ENCODE data around the gene THSD8.

Gene THSD8

DNA sequence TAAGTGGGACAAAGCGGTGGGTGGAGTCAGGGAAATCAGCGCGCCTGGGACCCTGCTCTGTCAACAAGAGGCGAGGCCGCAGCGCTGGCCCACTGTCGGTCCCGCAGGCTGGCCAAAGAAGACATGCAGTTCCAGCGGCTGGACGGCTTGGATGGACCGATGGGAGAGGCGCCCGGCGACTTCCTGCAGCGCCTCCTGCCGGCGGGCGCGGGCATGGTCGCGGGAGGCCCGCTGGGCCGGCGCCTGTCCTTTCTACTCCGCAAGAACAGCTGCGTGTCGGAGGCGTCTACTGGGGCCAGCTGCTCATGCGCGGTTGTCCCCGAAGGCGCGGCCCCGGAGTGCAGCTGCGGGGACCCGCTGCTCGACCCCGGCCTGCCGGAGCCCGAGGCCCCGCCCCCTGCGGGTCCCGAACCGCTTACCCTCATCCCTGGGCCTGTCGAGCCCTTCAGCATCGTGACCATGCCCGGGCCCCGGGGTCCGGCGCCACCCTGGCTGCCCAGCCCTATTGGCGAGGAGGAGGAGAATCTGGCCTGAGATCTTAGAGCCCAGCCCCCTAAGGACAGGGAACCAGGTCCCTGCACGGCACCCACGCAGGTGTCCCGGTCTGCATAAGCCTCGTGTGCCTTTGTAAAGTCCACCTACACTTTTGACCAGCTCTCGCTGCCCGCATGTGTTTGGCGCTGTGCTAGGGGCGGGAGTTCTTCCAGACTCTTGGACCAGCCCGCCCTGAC, 44.2 kb upstream of the THSD8 start (continued):
- TF ChIP-seq ZNF768 (tag by site-specific recombination; IDR thresholded peaks at IDR 0.05) (no peak), SP3 (tag by site-specific recombination; IDR thresholded peaks at IDR 0.05) (peak; percentile 38; the same call in 1 of the 2 replicates), ZNF544 (tag by site-specific recombination; IDR thresholded peaks at IDR 0.05) (no peak), ZBTB8A (tag by site-specific recombination; IDR thresholded peaks at IDR 0.05) (peak; percentile 74), ZNF404 (tag by site-specific recombination; IDR thresholded peaks at IDR 0.05) (no peak), ZNF184 (tag by site-specific recombination; IDR thresholded peaks at IDR 0.05) (no peak), SP7 (tag by site-specific recombination; IDR thresholded peaks at IDR 0.05) (0 out of 2 replicates have a peak, but pooled peaks have one; percentile 16), ZNF221 (tag by site-specific recombination; IDR thresholded peaks at IDR 0.05; ENCODE audit: borderline replicate concordance) (no peak)
- TF ChIP-seq, protein P1, sequence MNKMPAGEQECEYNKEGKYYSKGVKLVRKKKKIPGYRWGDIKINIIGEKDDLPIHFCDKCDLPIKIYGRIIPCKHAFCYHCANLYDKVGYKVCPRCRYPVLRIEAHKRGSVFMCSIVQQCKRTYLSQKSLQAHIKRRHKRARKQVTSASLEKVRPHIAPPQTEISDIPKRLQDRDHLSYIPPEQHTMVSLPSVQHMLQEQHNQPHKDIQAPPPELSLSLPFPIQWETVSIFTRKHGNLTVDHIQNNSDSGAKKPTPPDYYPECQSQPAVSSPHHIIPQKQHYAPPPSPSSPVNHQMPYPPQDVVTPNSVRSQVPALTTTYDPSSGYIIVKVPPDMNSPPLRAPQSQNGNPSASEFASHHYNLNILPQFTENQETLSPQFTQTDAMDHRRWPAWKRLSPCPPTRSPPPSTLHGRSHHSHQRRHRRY (tag by site-specific recombination; IDR thresholded peaks at IDR 0.05) = no peak
- TF ChIP-seq, protein P2, sequence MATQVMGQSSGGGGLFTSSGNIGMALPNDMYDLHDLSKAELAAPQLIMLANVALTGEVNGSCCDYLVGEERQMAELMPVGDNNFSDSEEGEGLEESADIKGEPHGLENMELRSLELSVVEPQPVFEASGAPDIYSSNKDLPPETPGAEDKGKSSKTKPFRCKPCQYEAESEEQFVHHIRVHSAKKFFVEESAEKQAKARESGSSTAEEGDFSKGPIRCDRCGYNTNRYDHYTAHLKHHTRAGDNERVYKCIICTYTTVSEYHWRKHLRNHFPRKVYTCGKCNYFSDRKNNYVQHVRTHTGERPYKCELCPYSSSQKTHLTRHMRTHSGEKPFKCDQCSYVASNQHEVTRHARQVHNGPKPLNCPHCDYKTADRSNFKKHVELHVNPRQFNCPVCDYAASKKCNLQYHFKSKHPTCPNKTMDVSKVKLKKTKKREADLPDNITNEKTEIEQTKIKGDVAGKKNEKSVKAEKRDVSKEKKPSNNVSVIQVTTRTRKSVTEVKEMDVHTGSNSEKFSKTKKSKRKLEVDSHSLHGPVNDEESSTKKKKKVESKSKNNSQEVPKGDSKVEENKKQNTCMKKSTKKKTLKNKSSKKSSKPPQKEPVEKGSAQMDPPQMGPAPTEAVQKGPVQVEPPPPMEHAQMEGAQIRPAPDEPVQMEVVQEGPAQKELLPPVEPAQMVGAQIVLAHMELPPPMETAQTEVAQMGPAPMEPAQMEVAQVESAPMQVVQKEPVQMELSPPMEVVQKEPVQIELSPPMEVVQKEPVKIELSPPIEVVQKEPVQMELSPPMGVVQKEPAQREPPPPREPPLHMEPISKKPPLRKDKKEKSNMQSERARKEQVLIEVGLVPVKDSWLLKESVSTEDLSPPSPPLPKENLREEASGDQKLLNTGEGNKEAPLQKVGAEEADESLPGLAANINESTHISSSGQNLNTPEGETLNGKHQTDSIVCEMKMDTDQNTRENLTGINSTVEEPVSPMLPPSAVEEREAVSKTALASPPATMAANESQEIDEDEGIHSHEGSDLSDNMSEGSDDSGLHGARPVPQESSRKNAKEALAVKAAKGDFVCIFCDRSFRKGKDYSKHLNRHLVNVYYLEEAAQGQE (tag by site-specific recombination; IDR thresholded peaks at IDR 0.05) = peak; percentile 32; the same call in 1 of the 2 replicates
- TF ChIP-seq, protein P3, sequence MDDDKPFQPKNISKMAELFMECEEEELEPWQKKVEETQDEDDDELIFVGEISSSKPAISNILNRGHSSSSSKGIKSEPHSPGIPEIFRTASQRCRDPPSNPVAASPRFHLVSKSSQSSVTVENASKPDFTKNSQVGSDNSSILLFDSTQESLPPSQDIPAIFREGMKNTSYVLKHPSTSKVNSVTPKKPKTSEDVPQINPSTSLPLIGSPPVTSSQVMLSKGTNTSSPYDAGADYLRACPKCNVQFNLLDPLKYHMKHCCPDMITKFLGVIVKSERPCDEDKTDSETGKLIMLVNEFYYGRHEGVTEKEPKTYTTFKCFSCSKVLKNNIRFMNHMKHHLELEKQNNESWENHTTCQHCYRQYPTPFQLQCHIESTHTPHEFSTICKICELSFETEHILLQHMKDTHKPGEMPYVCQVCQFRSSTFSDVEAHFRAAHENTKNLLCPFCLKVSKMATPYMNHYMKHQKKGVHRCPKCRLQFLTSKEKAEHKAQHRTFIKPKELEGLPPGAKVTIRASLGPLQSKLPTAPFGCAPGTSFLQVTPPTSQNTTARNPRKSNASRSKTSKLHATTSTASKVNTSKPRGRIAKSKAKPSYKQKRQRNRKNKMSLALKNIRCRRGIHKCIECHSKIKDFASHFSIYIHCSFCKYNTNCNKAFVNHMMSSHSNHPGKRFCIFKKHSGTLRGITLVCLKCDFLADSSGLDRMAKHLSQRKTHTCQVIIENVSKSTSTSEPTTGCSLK (tag by site-specific recombination; IDR thresholded peaks at IDR 0.05) = no peak

DNA sequence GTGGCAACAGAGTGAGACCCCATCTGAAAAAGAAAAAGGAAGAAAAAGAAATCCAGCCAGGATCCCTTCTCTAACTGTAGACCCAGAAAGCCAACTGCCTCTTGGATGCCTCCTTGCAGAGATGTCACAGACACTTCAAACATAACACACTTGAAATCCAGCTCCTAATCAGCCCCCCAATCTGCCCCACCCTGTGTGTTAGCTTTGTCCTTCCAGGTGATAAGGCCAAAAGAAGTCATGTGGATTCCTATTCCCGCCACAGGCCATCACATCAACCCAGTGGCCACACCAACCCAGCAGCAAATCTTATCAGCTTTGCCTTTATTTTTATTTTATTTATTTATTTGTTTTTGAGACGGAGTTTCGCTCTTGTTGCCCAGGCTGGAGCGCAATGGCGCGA, 42.2 kb upstream of the THSD8 start:
- Histone ChIP-seq H3K27ac (ENCODE audit: extremely low read depth, low read depth, low read length) (no peak overlapping the region), H3K9me3 (ENCODE audit: control insufficient read depth, insufficient read depth, low read depth, low read length) (no peaks in the 10 kb centered on the region), H3K4me3 (ENCODE audit: low read depth, low read length) (no peak overlapping the region), H3K4me1 (ENCODE audit: control insufficient read depth, insufficient read depth, low read length) (no peaks in the 10 kb centered on the region), H3K36me3 (ENCODE audit: control insufficient read depth in 2 of 2, insufficient read depth in 1 of 2, low read length in 2 of 2) (peaks cover 0 to 12% of the 10 kb centered on the region in 2 experiments; a peak in 2 of 3 replicates)
- TF ChIP-seq, protein P4, sequence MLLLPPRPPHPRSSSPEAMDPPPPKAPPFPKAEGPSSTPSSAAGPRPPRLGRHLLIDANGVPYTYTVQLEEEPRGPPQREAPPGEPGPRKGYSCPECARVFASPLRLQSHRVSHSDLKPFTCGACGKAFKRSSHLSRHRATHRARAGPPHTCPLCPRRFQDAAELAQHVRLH (tag by site-specific recombination; IDR thresholded peaks at IDR 0.05) = no peak
- TF ChIP-seq, protein P5, sequence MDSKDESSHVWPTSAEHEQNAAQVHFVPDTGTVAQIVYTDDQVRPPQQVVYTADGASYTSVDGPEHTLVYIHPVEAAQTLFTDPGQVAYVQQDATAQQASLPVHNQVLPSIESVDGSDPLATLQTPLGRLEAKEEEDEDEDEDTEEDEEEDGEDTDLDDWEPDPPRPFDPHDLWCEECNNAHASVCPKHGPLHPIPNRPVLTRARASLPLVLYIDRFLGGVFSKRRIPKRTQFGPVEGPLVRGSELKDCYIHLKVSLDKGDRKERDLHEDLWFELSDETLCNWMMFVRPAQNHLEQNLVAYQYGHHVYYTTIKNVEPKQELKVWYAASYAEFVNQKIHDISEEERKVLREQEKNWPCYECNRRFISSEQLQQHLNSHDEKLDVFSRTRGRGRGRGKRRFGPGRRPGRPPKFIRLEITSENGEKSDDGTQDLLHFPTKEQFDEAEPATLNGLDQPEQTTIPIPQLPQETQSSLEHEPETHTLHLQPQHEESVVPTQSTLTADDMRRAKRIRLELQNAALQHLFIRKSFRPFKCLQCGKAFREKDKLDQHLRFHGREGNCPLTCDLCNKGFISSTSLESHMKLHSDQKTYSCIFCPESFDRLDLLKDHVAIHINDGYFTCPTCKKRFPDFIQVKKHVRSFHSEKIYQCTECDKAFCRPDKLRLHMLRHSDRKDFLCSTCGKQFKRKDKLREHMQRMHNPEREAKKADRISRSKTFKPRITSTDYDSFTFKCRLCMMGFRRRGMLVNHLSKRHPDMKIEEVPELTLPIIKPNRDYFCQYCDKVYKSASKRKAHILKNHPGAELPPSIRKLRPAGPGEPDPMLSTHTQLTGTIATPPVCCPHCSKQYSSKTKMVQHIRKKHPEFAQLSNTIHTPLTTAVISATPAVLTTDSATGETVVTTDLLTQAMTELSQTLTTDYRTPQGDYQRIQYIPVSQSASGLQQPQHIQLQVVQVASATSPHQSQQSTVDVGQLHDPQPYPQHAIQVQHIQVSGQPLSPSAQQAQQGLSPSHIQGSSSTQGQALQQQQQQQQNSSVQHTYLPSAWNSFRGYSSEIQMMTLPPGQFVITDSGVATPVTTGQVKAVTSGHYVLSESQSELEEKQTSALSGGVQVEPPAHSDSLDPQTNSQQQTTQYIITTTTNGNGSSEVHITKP (tag by site-specific recombination; IDR thresholded peaks at IDR 0.05) = 0 out of 2 replicates have a peak, but pooled peaks have one; percentile 13
- ChIA-PET POLR2A (interaction anchor here (0.6 to 1.9 kb wide), 4 partner anchors 23 to 181 kb away, joined by 3 to 18 read pairs (median 4); partner anchors contain the start of genes GET3 and JUNB), CTCF (interaction anchor here (0.6 to 14.1 kb wide), 24 partner anchors 8 to 436 kb away, joined by 3 to 386 read pairs (median 4); partner anchors contain the start of genes BEST2, GET3, HOOK2 and JUNB)
